Tracheal epithelial cell (primary cell): ENCODE results near the gene RNF148. TPM values are rescaled to one million over a fixed set of nuclear protein-coding genes. Genes with fewer than 3 reads are reported as not detected.

ENCODE experiments used
- total RNA-seq: library from RNA; depleted of rRNA; stranded (reverse); fragments of >200 nt; gene quantifications from 2 replicates; pipeline ENCODE4 v1.2.1, GENCODE V29; 2014

RNF148 gene
- total RNA-seq = not detected in 2 replicates

GRCh38 chr7:122702872-122703510 is at the start of gene RNF148:
TSS of gene RNF148 (minus strand) at chr7:122702922. CDS start at chr7:122702750, 172 bp downstream.

GRCh38 chr7:122699017-122699416 is 3.7 kb downstream of the RNF148 start, which contains the start of gene RNF133:
TSS of gene RNF133 (minus strand) at chr7:122699117. CDS start at chr7:122698918, 199 bp downstream.

Other genes starting within 250 kb of the RNF148 start
- gene RNF133, start 3.8 kb downstream of the RNF148 start, total RNA-seq = not detected in 2 replicates
- gene CADPS2, start 183.5 kb upstream of the RNF148 start, total RNA-seq = 4.0 and 8.2 TPM in 2 replicates